WTC11 (cell line): ENCODE data around the gene C20orf144. TPM values are rescaled to one million over a fixed set of nuclear protein-coding genes. Genes with fewer than 3 reads are reported as not detected.

Experiments
- ATAC-seq: fragments of 200-7000 bp; cut with Tn5 transposase; 2 replicates; pipeline ENCODE4 v1.10.0; 2021; ENCODE audit warnings: mild to moderate bottlenecking, moderate library complexity
- CTCF ChIA-PET: fragments of 300-600 bp; sonication (Branson Sonifier 250); formaldehyde crosslinking; loops from one replicate; lab custom pipeline; 2021; ENCODE audit warnings: antibody characterized with exemption; lab: Charles Lee
- POLR2A ChIA-PET: fragments of 350-600 bp; sonication (Branson Sonifier 250); formaldehyde crosslinking; loops from one replicate; lab custom pipeline; 2021; ENCODE audit warnings: antibody characterized with exemption; lab: Charles Lee
- DNase-seq: peaks from one replicate; pipeline ENCODE4 v3.0.0; 2021; ENCODE audit warnings: low spot score
- H3K27ac Mint-ChIP-seq: 2 replicates; pipeline ENCODE4 v1.8.0; 2021; ENCODE audit warnings: mixed read lengths
- H3K27me3 Mint-ChIP-seq: 2 replicates; pipeline ENCODE4 v1.8.0; 2021; ENCODE audit warnings: low read depth, mild to moderate bottlenecking, moderate library complexity, mixed read lengths
- H3K36me3 Mint-ChIP-seq: 2 replicates; pipeline ENCODE4 v1.8.0; 2021; ENCODE audit warnings: mixed read lengths
- H3K4me1 Mint-ChIP-seq: 2 replicates; pipeline ENCODE4 v1.8.0; 2022; ENCODE audit warnings: mixed read lengths
- H3K4me3 Mint-ChIP-seq: 2 replicates; pipeline ENCODE4 v1.8.0; 2021; ENCODE audit warnings: mild to moderate bottlenecking, moderate library complexity, mixed read lengths
- H3K9me3 Mint-ChIP-seq: 2 replicates; pipeline ENCODE4 v1.8.0; 2021; ENCODE audit warnings: mixed read lengths
- ATF1 ChIP-seq: sonication (generic); formaldehyde crosslinking; IDR thresholded peaks from 2 replicates; pipeline ENCODE4 v1.8.1; 2023; ENCODE audit warnings: mild to moderate bottlenecking, moderate library complexity, missing genetic modification reagents
- ESRRA ChIP-seq: sonication (generic); formaldehyde crosslinking; IDR thresholded peaks from 2 replicates; pipeline ENCODE4 v1.8.1; 2022; ENCODE audit warnings: mild to moderate bottlenecking, missing genetic modification reagents, borderline replicate concordance
- FOXJ3 ChIP-seq: sonication (generic); formaldehyde crosslinking; IDR thresholded peaks from 2 replicates; pipeline ENCODE4 v1.9.0; 2021; ENCODE audit warnings: missing genetic modification reagents, mild to moderate bottlenecking, borderline replicate concordance
- FOXK1 ChIP-seq: sonication (generic); formaldehyde crosslinking; IDR thresholded peaks from 2 replicates; pipeline ENCODE4 v1.8.0; 2022; ENCODE audit warnings: mild to moderate bottlenecking, moderate library complexity, missing genetic modification reagents
- GTF2I ChIP-seq: fragments of 250-450 bp; sonication (Bioruptor Pico); conservative IDR thresholded peaks from 2 replicates; pipeline ENCODE4 v1.4.0; 2021; ENCODE audit warnings: mild to moderate bottlenecking
- JUN ChIP-seq: sonication (generic); formaldehyde crosslinking; IDR thresholded peaks from 2 replicates; pipeline ENCODE4 v1.8.0; 2023; ENCODE audit warnings: mild to moderate bottlenecking, missing genetic modification reagents
- NR1H2 ChIP-seq: sonication (generic); formaldehyde crosslinking; IDR thresholded peaks from 2 replicates; pipeline ENCODE4 v1.9.0; 2021; ENCODE audit warnings: mild to moderate bottlenecking, moderate library complexity, missing genetic modification reagents
- PRRX2 ChIP-seq: fragments of 250-450 bp; sonication (Bioruptor Pico); IDR thresholded peaks from 2 replicates; pipeline ENCODE4 v1.8.0; 2021; ENCODE audit warnings: mild to moderate bottlenecking
- RELA ChIP-seq: sonication (generic); formaldehyde crosslinking; IDR thresholded peaks from 2 replicates; pipeline ENCODE4 v1.8.1; 2022; ENCODE audit warnings: missing genetic modification reagents, mild to moderate bottlenecking, borderline replicate concordance
- SP1 ChIP-seq: sonication (generic); formaldehyde crosslinking; conservative IDR thresholded peaks from 2 replicates; pipeline ENCODE4 v1.8.1; 2022; ENCODE audit warnings: missing genetic modification reagents
- TP53 ChIP-seq: sonication (generic); formaldehyde crosslinking; IDR thresholded peaks from 2 replicates; pipeline ENCODE4 v1.8.1; 2023; ENCODE audit warnings: mild to moderate bottlenecking, missing genetic modification reagents
- ZNF263 ChIP-seq: sonication (generic); formaldehyde crosslinking; IDR thresholded peaks from 2 replicates; pipeline ENCODE4 v1.8.1; 2022; ENCODE audit warnings: low read depth, mild to moderate bottlenecking, moderate library complexity, missing genetic modification reagents
- total RNA-seq: library from RNA; stranded (reverse); gene quantifications from 3 replicates; pipeline ENCODE4 v1.2.3, GENCODE V29; 2021
- TF ChIP-seq, protein P1 (sequence below): fragments of 250-450 bp; sonication (Bioruptor Pico); IDR thresholded peaks from 2 replicates; pipeline ENCODE4 v1.8.0; 2021; ENCODE audit warnings: mild to moderate bottlenecking
- TF ChIP-seq, protein P2 (sequence below): sonication (generic); formaldehyde crosslinking; IDR thresholded peaks from 2 replicates; pipeline ENCODE4 v1.8.1; 2022; ENCODE audit warnings: low read depth, mild to moderate bottlenecking, moderate library complexity, missing genetic modification reagents, borderline replicate concordance
- TF ChIP-seq, protein P3 (sequence below): fragments of 250-450 bp; sonication (Bioruptor Pico); conservative IDR thresholded peaks from 2 replicates; pipeline ENCODE4 v1.9.0; 2021; ENCODE audit warnings: mild to moderate bottlenecking
- TF ChIP-seq, protein P4 (sequence below): sonication (generic); formaldehyde crosslinking; IDR thresholded peaks from 2 replicates; pipeline ENCODE4 v1.8.1; 2023; ENCODE audit warnings: mild to moderate bottlenecking, missing genetic modification reagents, borderline replicate concordance
- TF ChIP-seq, protein P5 (sequence below): sonication (generic); formaldehyde crosslinking; IDR thresholded peaks from 2 replicates; pipeline ENCODE4 v1.8.0; 2023; ENCODE audit warnings: mild to moderate bottlenecking, missing genetic modification reagents
- TF ChIP-seq, protein P6 (sequence below): sonication (generic); formaldehyde crosslinking; IDR thresholded peaks from 2 replicates; pipeline ENCODE4 v1.8.0; 2022; ENCODE audit warnings: mild to moderate bottlenecking, missing genetic modification reagents

C20orf144 gene
- total RNA-seq, 1 experiment from 2014 or later = 0.09 TPM

DNA sequence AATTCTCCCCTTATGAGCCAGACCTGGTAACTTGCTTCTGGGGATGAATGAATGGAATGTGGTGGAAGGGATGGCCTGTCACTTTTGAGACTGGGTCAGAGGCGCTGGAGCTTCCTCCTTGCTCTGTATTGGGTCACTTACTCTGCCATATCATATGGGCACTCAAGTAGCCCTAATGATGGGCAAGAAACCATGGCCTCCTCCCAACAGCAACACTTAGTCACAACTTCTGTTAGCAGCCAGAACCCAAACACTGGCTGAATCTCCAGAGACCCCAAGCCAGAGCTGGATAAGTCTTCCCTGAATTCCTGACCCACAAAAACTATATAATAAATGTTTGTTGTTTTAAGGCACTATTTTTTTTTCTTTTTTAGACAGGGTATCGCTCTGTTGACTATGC lies 18.6 kb downstream of the C20orf144 start:
- CTCF ChIA-PET = interaction anchor here (0.6 to 4.8 kb wide), 3 partner anchors 13 to 567 kb away, joined by 3 to 24 read pairs (median 4); partner anchors contain the start of gene ACTL10
- no peaks in the 10 kb centered on the region for H3K27me3 Mint-ChIP-seq
- no peak overlapping the region for H3K4me3 Mint-ChIP-seq
- no peak overlapping the region for H3K27ac Mint-ChIP-seq
- H3K36me3 Mint-ChIP-seq = peaks cover 27% of the 10 kb centered on the region
- no peaks in the 10 kb centered on the region for H3K9me3 Mint-ChIP-seq
- H3K4me1 Mint-ChIP-seq = peaks cover 23% of the 10 kb centered on the region
- ATAC-seq (no peak), DNase-seq (no peak)
- POLR2A ChIA-PET = no interaction called here
- TF ChIP-seq, protein P1, sequence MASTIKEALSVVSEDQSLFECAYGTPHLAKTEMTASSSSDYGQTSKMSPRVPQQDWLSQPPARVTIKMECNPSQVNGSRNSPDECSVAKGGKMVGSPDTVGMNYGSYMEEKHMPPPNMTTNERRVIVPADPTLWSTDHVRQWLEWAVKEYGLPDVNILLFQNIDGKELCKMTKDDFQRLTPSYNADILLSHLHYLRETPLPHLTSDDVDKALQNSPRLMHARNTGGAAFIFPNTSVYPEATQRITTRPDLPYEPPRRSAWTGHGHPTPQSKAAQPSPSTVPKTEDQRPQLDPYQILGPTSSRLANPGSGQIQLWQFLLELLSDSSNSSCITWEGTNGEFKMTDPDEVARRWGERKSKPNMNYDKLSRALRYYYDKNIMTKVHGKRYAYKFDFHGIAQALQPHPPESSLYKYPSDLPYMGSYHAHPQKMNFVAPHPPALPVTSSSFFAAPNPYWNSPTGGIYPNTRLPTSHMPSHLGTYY (CRISPR knock-in tag) = no peak
- no peak for TF ChIP-seq SP1 (CRISPR knock-in tag)
- TF ChIP-seq RELA (CRISPR knock-in tag) = no peak
- TF ChIP-seq FOXJ3 (CRISPR knock-in tag) = no peak
- no peak for TF ChIP-seq FOXK1 (CRISPR knock-in tag)
- TF ChIP-seq JUN (CRISPR knock-in tag) = no peak
- no peak for TF ChIP-seq PRRX2 (CRISPR knock-in tag)
- TF ChIP-seq, protein P2, sequence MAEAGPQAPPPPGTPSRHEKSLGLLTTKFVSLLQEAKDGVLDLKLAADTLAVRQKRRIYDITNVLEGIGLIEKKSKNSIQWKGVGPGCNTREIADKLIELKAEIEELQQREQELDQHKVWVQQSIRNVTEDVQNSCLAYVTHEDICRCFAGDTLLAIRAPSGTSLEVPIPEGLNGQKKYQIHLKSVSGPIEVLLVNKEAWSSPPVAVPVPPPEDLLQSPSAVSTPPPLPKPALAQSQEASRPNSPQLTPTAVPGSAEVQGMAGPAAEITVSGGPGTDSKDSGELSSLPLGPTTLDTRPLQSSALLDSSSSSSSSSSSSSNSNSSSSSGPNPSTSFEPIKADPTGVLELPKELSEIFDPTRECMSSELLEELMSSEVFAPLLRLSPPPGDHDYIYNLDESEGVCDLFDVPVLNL (CRISPR knock-in tag) = no peak
- TF ChIP-seq NR1H2 = no peak
- no peak for TF ChIP-seq ZNF263 (CRISPR knock-in tag)
- TF ChIP-seq TP53 (CRISPR knock-in tag) = no peak
- TF ChIP-seq, protein P3, sequence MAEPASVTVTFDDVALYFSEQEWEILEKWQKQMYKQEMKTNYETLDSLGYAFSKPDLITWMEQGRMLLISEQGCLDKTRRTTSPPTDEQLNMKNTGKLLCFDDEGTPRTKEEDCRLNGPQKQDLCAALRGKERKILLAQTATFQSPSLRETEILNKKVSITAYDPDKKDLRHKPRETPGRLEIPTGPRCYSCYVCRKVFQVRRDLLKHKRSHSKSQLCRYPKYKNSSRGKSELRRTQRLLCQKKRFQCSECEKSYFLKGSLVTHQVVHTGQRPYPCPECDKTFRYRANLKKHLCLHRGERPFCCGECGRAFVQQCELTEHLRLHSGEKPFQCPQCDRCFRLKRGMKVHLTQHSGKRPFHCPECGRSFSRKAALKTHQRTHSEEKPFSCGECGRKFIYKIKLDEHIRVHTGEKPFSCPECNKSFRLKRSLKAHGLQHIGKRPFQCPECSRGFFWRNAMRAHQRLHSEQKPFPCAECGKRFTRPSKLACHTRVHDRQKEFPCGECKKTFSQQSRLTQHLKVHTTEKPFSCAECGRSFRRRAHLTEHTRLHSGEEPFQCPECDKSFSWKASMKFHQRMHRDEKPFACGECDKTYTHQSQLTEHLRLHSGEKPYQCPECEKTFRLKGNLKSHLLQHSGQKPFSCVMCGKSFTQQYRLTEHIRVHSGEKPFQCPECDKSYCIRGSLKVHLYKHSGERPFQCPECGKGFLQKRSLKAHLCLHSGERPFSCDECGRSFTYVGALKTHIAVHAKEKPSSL (CRISPR knock-in tag) = no peak
- TF ChIP-seq, protein P4, sequence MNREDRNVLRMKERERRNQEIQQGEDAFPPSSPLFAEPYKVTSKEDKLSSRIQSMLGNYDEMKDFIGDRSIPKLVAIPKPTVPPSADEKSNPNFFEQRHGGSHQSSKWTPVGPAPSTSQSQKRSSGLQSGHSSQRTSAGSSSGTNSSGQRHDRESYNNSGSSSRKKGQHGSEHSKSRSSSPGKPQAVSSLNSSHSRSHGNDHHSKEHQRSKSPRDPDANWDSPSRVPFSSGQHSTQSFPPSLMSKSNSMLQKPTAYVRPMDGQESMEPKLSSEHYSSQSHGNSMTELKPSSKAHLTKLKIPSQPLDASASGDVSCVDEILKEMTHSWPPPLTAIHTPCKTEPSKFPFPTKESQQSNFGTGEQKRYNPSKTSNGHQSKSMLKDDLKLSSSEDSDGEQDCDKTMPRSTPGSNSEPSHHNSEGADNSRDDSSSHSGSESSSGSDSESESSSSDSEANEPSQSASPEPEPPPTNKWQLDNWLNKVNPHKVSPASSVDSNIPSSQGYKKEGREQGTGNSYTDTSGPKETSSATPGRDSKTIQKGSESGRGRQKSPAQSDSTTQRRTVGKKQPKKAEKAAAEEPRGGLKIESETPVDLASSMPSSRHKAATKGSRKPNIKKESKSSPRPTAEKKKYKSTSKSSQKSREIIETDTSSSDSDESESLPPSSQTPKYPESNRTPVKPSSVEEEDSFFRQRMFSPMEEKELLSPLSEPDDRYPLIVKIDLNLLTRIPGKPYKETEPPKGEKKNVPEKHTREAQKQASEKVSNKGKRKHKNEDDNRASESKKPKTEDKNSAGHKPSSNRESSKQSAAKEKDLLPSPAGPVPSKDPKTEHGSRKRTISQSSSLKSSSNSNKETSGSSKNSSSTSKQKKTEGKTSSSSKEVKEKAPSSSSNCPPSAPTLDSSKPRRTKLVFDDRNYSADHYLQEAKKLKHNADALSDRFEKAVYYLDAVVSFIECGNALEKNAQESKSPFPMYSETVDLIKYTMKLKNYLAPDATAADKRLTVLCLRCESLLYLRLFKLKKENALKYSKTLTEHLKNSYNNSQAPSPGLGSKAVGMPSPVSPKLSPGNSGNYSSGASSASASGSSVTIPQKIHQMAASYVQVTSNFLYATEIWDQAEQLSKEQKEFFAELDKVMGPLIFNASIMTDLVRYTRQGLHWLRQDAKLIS (CRISPR knock-in tag) = no peak
- TF ChIP-seq ESRRA = no peak
- TF ChIP-seq, protein P5, sequence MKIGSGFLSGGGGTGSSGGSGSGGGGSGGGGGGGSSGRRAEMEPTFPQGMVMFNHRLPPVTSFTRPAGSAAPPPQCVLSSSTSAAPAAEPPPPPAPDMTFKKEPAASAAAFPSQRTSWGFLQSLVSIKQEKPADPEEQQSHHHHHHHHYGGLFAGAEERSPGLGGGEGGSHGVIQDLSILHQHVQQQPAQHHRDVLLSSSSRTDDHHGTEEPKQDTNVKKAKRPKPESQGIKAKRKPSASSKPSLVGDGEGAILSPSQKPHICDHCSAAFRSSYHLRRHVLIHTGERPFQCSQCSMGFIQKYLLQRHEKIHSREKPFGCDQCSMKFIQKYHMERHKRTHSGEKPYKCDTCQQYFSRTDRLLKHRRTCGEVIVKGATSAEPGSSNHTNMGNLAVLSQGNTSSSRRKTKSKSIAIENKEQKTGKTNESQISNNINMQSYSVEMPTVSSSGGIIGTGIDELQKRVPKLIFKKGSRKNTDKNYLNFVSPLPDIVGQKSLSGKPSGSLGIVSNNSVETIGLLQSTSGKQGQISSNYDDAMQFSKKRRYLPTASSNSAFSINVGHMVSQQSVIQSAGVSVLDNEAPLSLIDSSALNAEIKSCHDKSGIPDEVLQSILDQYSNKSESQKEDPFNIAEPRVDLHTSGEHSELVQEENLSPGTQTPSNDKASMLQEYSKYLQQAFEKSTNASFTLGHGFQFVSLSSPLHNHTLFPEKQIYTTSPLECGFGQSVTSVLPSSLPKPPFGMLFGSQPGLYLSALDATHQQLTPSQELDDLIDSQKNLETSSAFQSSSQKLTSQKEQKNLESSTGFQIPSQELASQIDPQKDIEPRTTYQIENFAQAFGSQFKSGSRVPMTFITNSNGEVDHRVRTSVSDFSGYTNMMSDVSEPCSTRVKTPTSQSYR (CRISPR knock-in tag) = no peak
- TF ChIP-seq, protein P6, sequence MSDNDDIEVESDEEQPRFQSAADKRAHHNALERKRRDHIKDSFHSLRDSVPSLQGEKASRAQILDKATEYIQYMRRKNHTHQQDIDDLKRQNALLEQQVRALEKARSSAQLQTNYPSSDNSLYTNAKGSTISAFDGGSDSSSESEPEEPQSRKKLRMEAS = no peak
- TF ChIP-seq ATF1 = no peak
- no peak for TF ChIP-seq GTF2I (CRISPR knock-in tag)
